Lower lobe of right lung (tissue), 2 donors: ENCODE data around the gene RBM8A. TPM values are rescaled to one million over a fixed set of nuclear protein-coding genes. Genes with fewer than 3 reads are reported as not detected.

Experiments
- ATAC-seq, 2 donors: fragments of 200-7000 bp; cut with Tn5 transposase; one replicate each; pipeline ENCODE4 v1.9.1; 2020 to 2022; ENCODE audit warnings: mild to moderate bottlenecking in 2 of 2, moderate library complexity in 2 of 2
- DNase-seq: peaks from one replicate; pipeline ENCODE4 v3.0.0-alpha.2; 2020
- H3K27ac ChIP-seq: fragments of 200-600 bp; one replicate; pipeline ENCODE4 v1.8.0; 2022
- H3K27me3 ChIP-seq: fragments of 200-600 bp; one replicate; pipeline ENCODE4 v1.8.0; 2022; ENCODE audit warnings: low read depth
- H3K36me3 ChIP-seq: fragments of 200-600 bp; one replicate; pipeline ENCODE4 v1.8.0; 2022; ENCODE audit warnings: mild to moderate bottlenecking
- H3K4me1 ChIP-seq: fragments of 200-600 bp; one replicate; pipeline ENCODE4 v1.8.0; 2022
- H3K4me3 ChIP-seq: fragments of 200-600 bp; one replicate; pipeline ENCODE4 v1.8.0; 2022; ENCODE audit warnings: mild to moderate bottlenecking
- H3K9me3 ChIP-seq: fragments of 200-600 bp; one replicate; pipeline ENCODE4 v1.8.0; 2022
- CTCF ChIP-seq: fragments of 200-600 bp; IDR thresholded peaks from one replicate; pipeline ENCODE4 v1.8.0; 2022; ENCODE audit warnings: antibody characterized with exemption, mild to moderate bottlenecking
- intact Hi-C: fragments of 100-400 bp; cut with DNase I; formaldehyde crosslinking; loops from one replicate; pipeline ENCODE4 v1.11.0; 2022
- total RNA-seq: library from RNA; stranded (reverse); fragmentation: NEBNext Ultra II Directional; extraction: Animal tissue kit (Norgen Biotek cat#: 25700); gene quantifications from one replicate; pipeline ENCODE4 v1.2.1, GENCODE V29; 2021
- donor health status: DM: no; HTN: yes; CAD: no; lungs with severe emphysema.

RBM8A gene
- total RNA-seq, 1 donor from 2014 or later = 109 TPM

- no peaks in the 10 kb centered on the region for H3K9me3 ChIP-seq
- TF ChIP-seq CTCF = no peak
- intact Hi-C loops = no loop called here
- peak overlapping the region; percentile 54 for H3K4me3 ChIP-seq
- peak overlapping the region; percentile 72 for H3K27ac ChIP-seq
- ATAC-seq = peak; percentile 79 to 80
- DNase-seq = peak; percentile 65
- peaks cover 6% of the 10 kb centered on the region for H3K27me3 ChIP-seq
- no peaks in the 10 kb centered on the region for H3K36me3 ChIP-seq
- peaks cover 22% of the 10 kb centered on the region for H3K4me1 ChIP-seq
These were observed 55.0 kb downstream of the RBM8A start for GRCh38 chr1:145871994-145872924.

Other genes with a start within 250 kb of the RBM8A start
- gene PDZK1, start 220.1 kb downstream of the RBM8A start, total RNA-seq = not detected
- gene CD160, start 208.0 kb downstream of the RBM8A start, total RNA-seq = 1.1 TPM
- 14.2 TPM for gene RNF115, start 103.4 kb downstream of the RBM8A start, total RNA-seq
- gene POLR3C, start 103.3 kb downstream of the RBM8A start, total RNA-seq = 26.3 TPM
- gene NUDT17, start 81.9 kb downstream of the RBM8A start, total RNA-seq = 2.5 TPM
- gene PIAS3, start 68.4 kb downstream of the RBM8A start, total RNA-seq = 27.7 TPM
- gene ANKRD35, start 41.6 kb downstream of the RBM8A start, total RNA-seq = 1.5 TPM
- 7.7 TPM for gene ITGA10, start 17.4 kb downstream of the RBM8A start, total RNA-seq
- gene PEX11B, start 8.8 kb downstream of the RBM8A start, total RNA-seq = 28.6 TPM
- 30.9 TPM for gene LIX1L, start 30.5 kb upstream of the RBM8A start, total RNA-seq
- gene ANKRD34A, start 37.1 kb upstream of the RBM8A start, total RNA-seq = 0.41 TPM
- gene POLR3GL, start 37.2 kb upstream of the RBM8A start, total RNA-seq = 25.4 TPM
- gene TXNIP, start 69.1 kb upstream of the RBM8A start, total RNA-seq = 1,554 TPM
- not detected for gene HJV, start 94.3 kb upstream of the RBM8A start, total RNA-seq
- 3.2 TPM for gene NBPF10, start 217.3 kb upstream of the RBM8A start, total RNA-seq